ENCODE results near the gene LCT.

DNA sequence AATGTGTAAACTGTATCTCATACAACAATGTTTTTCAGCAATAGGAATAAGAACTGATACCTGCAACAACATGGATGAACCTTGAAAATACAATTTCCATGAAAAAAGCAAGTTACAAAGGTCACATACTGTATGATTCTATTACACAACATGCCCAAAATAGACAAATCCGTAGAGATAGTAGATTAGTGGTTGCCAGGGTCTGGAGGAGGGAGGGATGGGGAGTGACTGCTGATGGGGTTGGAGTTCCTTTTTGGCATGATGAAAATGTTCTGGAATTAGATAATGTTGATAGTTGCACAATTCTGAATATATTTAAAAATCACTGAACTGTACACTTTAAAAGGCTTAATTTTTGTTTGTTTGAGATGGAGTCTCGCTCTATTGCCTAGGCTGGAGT, 61.6 kb downstream of the LCT start:
- TF ChIP-seq POLR2A (IDR thresholded peaks at IDR 0.05; ENCODE audit: low read depth) (no peak), CTCF (IDR thresholded peaks at IDR 0.05) (no peak), POLR2AphosphoS5 (IDR thresholded peaks at IDR 0.05) (no peak)

Data from esophagus muscularis mucosa (tissue), 3 donors.